GM19193 (cell line): ENCODE data around the gene CNTN5.

Experiments
- POLR2A ChIP-seq: IDR thresholded peaks from 4 replicates; pipeline ENCODE4 v1.6.1; 2011; ENCODE audit not compliant: insufficient read depth, insufficient read length; ENCODE audit errors: extremely low read depth

CNTN5 gene

GRCh38 chr11:99371257-99371656, 350.5 kb downstream of the CNTN5 start:
- TF ChIP-seq POLR2A: no peak

DNA sequence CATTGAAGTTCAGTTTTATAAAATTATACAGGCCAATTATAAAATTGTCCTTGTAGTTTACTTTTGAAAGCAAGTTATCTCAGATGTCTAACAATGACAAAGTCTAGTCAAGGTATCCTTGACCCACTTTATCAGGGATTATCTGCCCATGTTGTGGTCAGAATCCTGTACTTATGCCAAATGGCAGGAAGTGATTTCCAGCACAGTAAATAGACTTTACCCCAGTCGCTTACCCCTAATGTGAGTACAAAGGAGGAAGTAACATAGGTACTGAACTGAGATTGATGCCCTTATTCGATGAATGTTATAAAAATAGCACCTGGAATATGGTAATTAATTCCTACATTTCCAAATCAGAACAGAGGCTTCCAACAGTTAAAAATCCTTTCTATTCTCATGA, 355.7 kb downstream of the CNTN5 start:
- TF ChIP-seq POLR2A: no peak

DNA sequence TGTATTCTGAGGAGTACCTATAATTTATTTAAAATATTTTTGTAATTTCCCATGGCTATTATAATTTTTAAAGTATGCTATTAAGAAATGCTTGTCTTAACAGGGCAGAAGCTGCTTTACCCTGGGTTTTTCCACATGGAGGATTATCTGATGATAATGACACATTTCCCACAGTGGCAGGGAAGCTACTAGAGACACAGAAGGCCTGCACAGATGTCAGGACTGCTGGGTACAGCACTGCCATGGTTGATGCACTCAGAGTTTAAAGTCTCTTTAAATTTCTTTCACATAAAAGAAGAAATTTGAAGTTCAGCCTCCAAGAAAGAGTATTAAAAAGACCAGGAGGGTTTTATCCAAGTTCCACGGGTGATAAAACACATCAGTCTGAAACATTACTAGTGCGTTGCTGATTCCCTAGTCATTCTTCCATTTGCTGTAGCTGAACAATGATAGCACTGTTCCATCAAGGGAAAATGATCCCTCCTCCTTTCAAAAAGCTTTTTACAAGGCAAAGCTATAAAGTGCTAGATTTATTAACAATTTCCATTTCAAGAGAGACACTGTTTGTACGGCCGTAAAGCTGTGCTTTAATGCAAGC, 363.0 kb downstream of the CNTN5 start:
- TF ChIP-seq POLR2A: no peak

GRCh38 chr11:99391245-99391644, 370.5 kb downstream of the CNTN5 start:
- no peak for TF ChIP-seq POLR2A

GRCh38 chr11:99406345-99406744, 385.6 kb downstream of the CNTN5 start:
- no peak for TF ChIP-seq POLR2A

- no peak for TF ChIP-seq POLR2A
These were observed 389.9 kb downstream of the CNTN5 start for GRCh38 chr11:99410636-99411035.

- TF ChIP-seq POLR2A: no peak
These were observed 398.4 kb downstream of the CNTN5 start for GRCh38 chr11:99418927-99419720.

DNA sequence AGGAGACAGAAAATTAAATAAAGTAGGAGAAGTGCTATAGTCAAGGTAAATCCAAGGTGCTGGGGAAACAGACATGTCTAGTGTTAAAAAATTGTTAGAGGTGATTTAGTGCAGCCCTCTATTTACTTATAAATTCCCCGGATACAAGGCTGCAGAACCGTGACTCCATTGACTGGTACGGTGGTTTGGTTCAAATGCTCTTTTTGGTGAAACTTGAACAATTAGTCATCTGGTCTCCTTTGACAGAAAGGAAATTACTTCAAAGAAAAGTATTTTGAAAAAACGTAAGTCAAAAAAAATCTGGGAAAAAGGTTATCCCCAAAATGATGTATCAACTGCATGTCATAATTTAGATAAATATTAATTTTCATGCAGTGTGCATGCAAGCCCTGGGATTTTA, 399.2 kb downstream of the CNTN5 start:
- TF ChIP-seq POLR2A: no peak

GRCh38 chr11:99422581-99423427, 402.1 kb downstream of the CNTN5 start:
- no peak for TF ChIP-seq POLR2A

- TF ChIP-seq POLR2A: no peak
These were observed 402.8 kb downstream of the CNTN5 start for GRCh38 chr11:99423428-99423983.

DNA sequence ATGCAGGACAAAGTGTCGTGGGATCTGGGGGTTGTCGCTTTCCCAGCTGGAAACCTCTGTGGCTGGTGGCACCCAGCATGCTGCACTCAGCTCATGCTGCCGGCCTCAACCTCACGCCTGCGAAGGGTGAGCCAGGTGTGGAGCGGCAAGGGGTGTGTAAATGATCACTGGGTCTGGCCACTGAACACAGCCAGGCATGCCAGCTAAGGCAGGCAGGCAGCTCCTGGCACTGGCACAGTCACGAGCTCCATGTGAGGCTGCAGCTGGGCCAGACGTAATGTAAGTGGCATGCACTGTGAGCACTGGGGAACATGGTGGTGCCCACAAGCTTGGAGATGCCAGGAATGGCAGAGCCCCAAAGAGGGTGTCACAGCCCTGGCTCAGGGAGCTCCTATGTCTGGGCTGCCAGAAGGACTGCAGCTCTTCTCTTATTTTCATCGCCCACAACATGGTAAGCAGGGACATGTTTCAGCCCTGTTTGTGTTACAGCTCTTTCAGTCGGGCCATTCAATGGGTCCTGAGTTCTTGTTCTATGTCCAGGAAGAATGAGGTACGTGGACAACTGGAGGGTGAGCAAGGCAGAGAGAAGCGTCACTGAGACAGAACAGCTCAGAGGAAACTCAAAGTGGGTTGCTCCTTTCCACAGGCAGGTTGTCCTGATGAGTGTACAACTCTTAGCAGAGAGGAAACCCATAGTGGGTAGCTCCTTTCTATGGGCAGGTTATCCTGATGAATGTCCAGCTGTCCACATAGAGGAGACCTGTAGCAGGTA, 403.8 kb downstream of the CNTN5 start:
- no peak for TF ChIP-seq POLR2A

DNA sequence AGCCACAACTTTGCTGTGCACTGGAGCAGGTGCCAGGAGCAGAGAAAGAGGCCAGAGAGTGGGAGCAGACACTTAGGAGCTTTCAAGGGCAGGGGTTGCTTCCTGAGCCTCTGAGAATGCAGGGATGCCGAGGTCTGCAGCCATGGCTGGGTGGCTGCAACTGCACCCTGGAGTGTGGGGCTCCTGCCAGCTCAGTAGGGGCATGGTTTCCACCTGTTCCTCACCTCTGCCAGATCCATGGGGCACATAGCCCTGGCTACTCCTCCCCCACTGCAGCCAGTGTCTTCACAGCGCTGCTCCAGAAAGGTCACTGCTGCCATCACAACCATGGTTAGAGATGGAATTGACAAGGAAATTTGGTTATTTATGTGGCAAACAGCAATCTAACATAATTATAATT, 404.8 kb downstream of the CNTN5 start:
- no peak for TF ChIP-seq POLR2A

GRCh38 chr11:99432677-99433076, 411.9 kb downstream of the CNTN5 start:
- TF ChIP-seq POLR2A: no peak

DNA sequence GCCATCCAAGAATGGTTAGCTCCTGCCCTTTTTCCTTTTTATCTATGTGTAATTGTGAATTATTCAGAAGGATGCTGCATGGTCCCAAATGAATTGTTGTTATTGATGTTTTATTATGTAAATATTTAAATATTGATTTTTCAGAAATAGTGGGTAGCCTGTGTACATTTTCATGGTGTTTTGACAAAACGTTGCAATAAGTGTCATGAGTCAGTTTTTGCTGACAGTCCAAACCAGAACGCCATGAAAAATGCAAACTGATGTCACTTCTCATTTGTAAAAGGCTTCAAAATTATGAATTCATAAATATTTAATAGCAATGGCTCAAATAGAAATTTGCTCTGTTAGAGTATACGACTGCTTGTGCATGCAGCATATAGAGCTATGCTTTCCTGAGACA, 422.5 kb downstream of the CNTN5 start:
- no peak for TF ChIP-seq POLR2A

DNA sequence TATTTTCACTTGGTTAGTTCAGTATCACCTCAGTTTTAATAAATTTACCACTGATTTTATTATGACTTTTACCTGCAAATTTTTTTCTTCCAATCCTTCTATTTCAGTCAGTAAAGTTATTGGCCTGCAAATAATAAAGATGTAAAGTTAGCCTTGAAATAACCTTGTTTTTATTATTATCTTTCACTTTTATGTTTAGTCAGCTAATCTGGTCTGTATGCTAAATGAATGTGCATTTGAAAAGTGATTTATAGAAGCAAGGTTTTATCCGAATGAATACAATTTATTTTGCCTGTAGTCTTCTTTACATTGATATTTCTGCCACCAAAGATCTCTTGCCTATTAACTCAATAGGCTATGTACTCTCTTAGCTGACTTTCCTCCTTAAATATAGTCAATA, 425.7 kb downstream of the CNTN5 start:
- TF ChIP-seq POLR2A: no peak

- no peak for TF ChIP-seq POLR2A
These were observed 428.6 kb downstream of the CNTN5 start for GRCh38 chr11:99449345-99449744.
